HCT116 (cell line): ENCODE measurements around the gene ADAMTS13. TPM values are rescaled to one million over a fixed set of nuclear protein-coding genes. Genes with fewer than 3 reads are reported as not detected.

Source experiments
- ATAC-seq: fragments of 200-7000 bp; cut with Tn5 transposase; 2 replicates; pipeline ENCODE4 v1.9.1; 2020; ENCODE audit warnings: mild to moderate bottlenecking, moderate library complexity
- BruUV-seq: library from RNA; stranded (reverse); fragments of 400-500 nt; replicated peaks from 2 replicates; lab custom pipeline; 2021; lab: Mats Ljungman, UMichigan
- CTCF ChIA-PET: fragments of 300-600 bp; sonication (Branson Sonifier 250); formaldehyde crosslinking; loops from one replicate; lab custom pipeline; 2021; ENCODE audit warnings: antibody characterized with exemption; lab: Charles Lee
- POLR2A ChIA-PET: fragments of 300-600, 350-600 bp; sonication (Branson Sonifier 250); formaldehyde crosslinking; loops from one replicate; lab custom pipeline; 2021; ENCODE audit warnings: antibody characterized with exemption; lab: Charles Lee
- RAD21 ChIA-PET, 2 experiments: fragments of 300-600 bp; sonication (Branson Sonifier 250); formaldehyde crosslinking; loops; one replicate each; lab custom pipeline; 2023; ENCODE audit warnings: low total read pairs in 2 of 2; ENCODE audit not compliant: uncharacterized antibody in 2 of 2, unreplicated experiment in 2 of 2, low non-redundant PET in 1 of 2; lab: Charles Lee
- DNase-seq: peaks from one replicate; pipeline ENCODE4 v3.0.0-alpha.2; 2010; ENCODE audit warnings: low read depth, low spot score
- H2AFZ ChIP-seq: fragments of 200-600 bp; shearing (Covaris generic), sonication (generic); 2 replicates; pipeline ENCODE4 v1.6.1; 2017; ENCODE audit warnings: low read depth, mixed run types, mixed read lengths, antibody characterized with exemption, low read length; ENCODE audit not compliant: poor library complexity, severe bottlenecking
- H3K27ac ChIP-seq: 2 replicates; pipeline ENCODE4 v1.5.1; 2012; ENCODE audit warnings: low read depth, low read length
- H3K27me3 ChIP-seq: fragments of 200-600 bp; sonication (generic); 2 replicates; pipeline ENCODE4 v1.6.1; 2016; ENCODE audit warnings: mixed run types, low read length, mixed read lengths; ENCODE audit not compliant: insufficient read depth
- H3K36me3 ChIP-seq, 2 experiments: fragments of 200-500 bp in 1 of 2; fragments of 200-600 bp in 1 of 2; sonication (Bioruptor generic) in 1 of 2; sonication (generic) in 1 of 2; 2 replicates each; pipeline versions ENCODE4 v1.5.1 to v1.6.1; 2014 to 2016; ENCODE audit warnings: low read length in 2 of 2, inconsistent platforms in 1 of 2, mixed read lengths in 1 of 2, mixed run types in 1 of 2; ENCODE audit not compliant: insufficient read depth in 2 of 2, control insufficient read depth in 1 of 2
- H3K4me1 ChIP-seq, 2 experiments: fragments of 200-600 bp in 1 of 2; sonication (generic) in 1 of 2; 2 replicates each; pipeline versions ENCODE4 v1.5.1 to v1.6.1; 2012 to 2017; ENCODE audit warnings: low read length in 2 of 2, inconsistent platforms in 1 of 2, mild to moderate bottlenecking in 1 of 2, mixed read lengths in 1 of 2, mixed run types in 1 of 2, moderate library complexity in 1 of 2; ENCODE audit not compliant: insufficient read depth in 2 of 2, control insufficient read depth in 1 of 2
- H3K4me2 ChIP-seq: fragments of 200-600 bp; sonication (generic); 2 replicates; pipeline ENCODE4 v1.6.1; 2017; ENCODE audit warnings: mixed run types, low read length, mixed read lengths
- H3K4me3 ChIP-seq, 2 experiments: fragments of 200-600 bp in 1 of 2; sonication (generic) in 1 of 2; replicated peaks in 1 of 2; 2 replicates each; pipeline ENCODE4 v1.5.1; 2011 to 2016; ENCODE audit warnings: low read length in 2 of 2, control low read depth in 1 of 2, low read depth in 1 of 2, mild to moderate bottlenecking in 1 of 2, mixed read lengths in 1 of 2, mixed run types in 1 of 2
- H3K79me2 ChIP-seq: fragments of 200-600 bp; sonication (generic); 2 replicates; pipeline ENCODE4 v1.6.1; 2017; ENCODE audit warnings: mild to moderate bottlenecking, mixed run types, low read length, moderate library complexity, mixed read lengths; ENCODE audit not compliant: insufficient read depth
- H3K9ac ChIP-seq: fragments of 200-600 bp; sonication (generic); 2 replicates; pipeline ENCODE4 v1.6.1; 2016; ENCODE audit warnings: low read length, mixed read lengths
- H3K9me2 ChIP-seq: fragments of 200-600 bp; sonication (generic), shearing (Covaris generic); 2 replicates; pipeline ENCODE4 v1.6.1; 2017; ENCODE audit warnings: mixed run types, mild to moderate bottlenecking, moderate library complexity; ENCODE audit not compliant: insufficient read depth
- H3K9me3 ChIP-seq, 2 experiments: fragments of 200-500 bp in 1 of 2; fragments of 200-600 bp in 1 of 2; sonication (Bioruptor generic) in 1 of 2; sonication (generic) in 1 of 2; 2 replicates each; pipeline ENCODE4 v1.6.1; 2014 to 2017; ENCODE audit warnings: low read length in 2 of 2, mixed read lengths in 2 of 2, inconsistent platforms in 1 of 2, low read depth in 1 of 2, mild to moderate bottlenecking in 1 of 2, mixed run types in 1 of 2, moderate library complexity in 1 of 2; ENCODE audit not compliant: control insufficient read depth in 1 of 2, insufficient read depth in 1 of 2
- H4K20me1 ChIP-seq: fragments of 200-600 bp; sonication (generic), shearing (Covaris generic); 2 replicates; pipeline ENCODE4 v1.6.1; 2017; ENCODE audit warnings: mixed run types, mild to moderate bottlenecking, moderate library complexity; ENCODE audit not compliant: insufficient read depth
- ATF3 ChIP-seq: IDR thresholded peaks from 2 replicates; pipeline ENCODE4 v1.6.1; 2012
- CBX3 ChIP-seq: IDR thresholded peaks from 2 replicates; pipeline ENCODE4 v1.6.1; 2012; ENCODE audit warnings: low read depth
- CTCF ChIP-seq, 3 experiments: fragments of 200-600 bp in 1 of 3; sonication (generic) in 1 of 3; IDR thresholded peaks in 2 of 3; conservative IDR thresholded peaks in 1 of 3; 2 replicates each; pipeline ENCODE4 v1.5.1; 2012 to 2017; ENCODE audit warnings: low read depth in 2 of 3, low read length in 2 of 3, antibody characterized with exemption in 1 of 3, borderline replicate concordance in 1 of 3, control low read depth in 1 of 3, mild to moderate bottlenecking in 1 of 3, mixed read lengths in 1 of 3, mixed run types in 1 of 3, moderate library complexity in 1 of 3; ENCODE audit not compliant: insufficient read depth in 1 of 3
- ELF1 ChIP-seq: IDR thresholded peaks from 2 replicates; pipeline ENCODE4 v1.6.1; 2012; ENCODE audit warnings: low read depth, borderline replicate concordance
- EZH2phosphoT487 ChIP-seq: fragments of 200-600 bp; IDR thresholded peaks from 2 replicates; pipeline ENCODE4 v1.6.1; 2018; ENCODE audit warnings: antibody characterized with exemption, borderline replicate concordance
- FOSL1 ChIP-seq: IDR thresholded peaks from 2 replicates; pipeline ENCODE4 v1.6.1; 2012; ENCODE audit warnings: low read depth
- JUND ChIP-seq: IDR thresholded peaks from 2 replicates; pipeline ENCODE4 v1.6.1; 2012
- MAX ChIP-seq: IDR thresholded peaks from 2 replicates; pipeline ENCODE4 v1.6.1; 2012
- POLR2AphosphoS5 ChIP-seq: IDR thresholded peaks from 2 replicates; pipeline ENCODE4 v1.6.1; 2011; ENCODE audit warnings: mild to moderate bottlenecking, low read depth, low read length, moderate library complexity
- REST ChIP-seq: IDR thresholded peaks from 2 replicates; pipeline ENCODE4 v1.6.1; 2012; ENCODE audit warnings: low read depth
- SRF ChIP-seq: IDR thresholded peaks from 2 replicates; pipeline ENCODE4 v1.6.1; 2012; ENCODE audit warnings: low read depth
- TCF7L2 ChIP-seq: IDR thresholded peaks from 2 replicates; pipeline ENCODE4 v1.7.0; 2011; ENCODE audit warnings: borderline replicate concordance, inconsistent platforms; ENCODE audit not compliant: insufficient read depth, insufficient read length; ENCODE audit errors: extremely low read depth
- ZBTB33 ChIP-seq: IDR thresholded peaks from 2 replicates; pipeline ENCODE4 v1.6.1; 2011; ENCODE audit warnings: mild to moderate bottlenecking, low read length, moderate library complexity; ENCODE audit not compliant: insufficient replicate concordance; ENCODE audit errors: extremely low read depth
- ZFX ChIP-seq: fragments of 450-650 bp; IDR thresholded peaks from 2 replicates; pipeline ENCODE4 v1.6.1; 2017
- ZNF274 ChIP-seq: fragments of 200-500 bp; sonication (Bioruptor generic); IDR thresholded peaks from 2 replicates; pipeline ENCODE4 v1.6.1; 2014; ENCODE audit warnings: mild to moderate bottlenecking, low read depth, low read length, inconsistent platforms
- intact Hi-C: fragments of 100-400 bp; cut with micrococcal nuclease; formaldehyde crosslinking; loops from 2 replicates; pipeline ENCODE4 v1.10.0; 2022
- total RNA-seq: library from RNA; stranded (reverse); gene quantifications from one replicate; pipeline ENCODE4 v1.2.1, GENCODE V29; 2021; ENCODE audit not compliant: unreplicated experiment

Gene ADAMTS13
- total RNA-seq, 1 experiment from 2014 or later, result 9.2 TPM

- no peaks in the 10 kb centered on the region for H3K9me3 ChIP-seq
- TF ChIP-seq JUND (no peak), ELF1 (no peak), CBX3 (no peak), POLR2AphosphoS5 (no peak), FOSL1 (no peak), ZBTB33 (no peak), TCF7L2 (no peak), SRF (no peak), EZH2phosphoT487 (no peak), REST (no peak), ZNF274 (no peak), MAX (no peak), ZFX (no peak), CTCF (IDR thresholded peaks at IDR 0.05 in 2 of 3, conservative IDR thresholded peaks at IDR 0.05 in 1 of 3; ENCODE audit: borderline replicate concordance in 1 of 3, insufficient read depth in 1 of 3, low read depth in 2 of 3, low read length in 2 of 3) (no peak), ATF3 (no peak)
- TF ChIP-seq, all 23 proteins: peak for 0
- no peaks in the 10 kb centered on the region for H3K9me2 ChIP-seq
- H3K27ac ChIP-seq, result no peak overlapping the region
- BruUV-seq, result no TSS peak
- intact Hi-C loops, result no loop called here
- peaks cover 21% of the 10 kb centered on the region in 2 experiments for H3K4me1 ChIP-seq
- ATAC-seq (no peak), DNase-seq (no peak)
- ChIA-PET RAD21 (no interaction called here), CTCF (no interaction called here), POLR2A (no interaction called here)
- no peaks in the 10 kb centered on the region for H3K27me3 ChIP-seq
- no peaks in the 10 kb centered on the region for H3K36me3 ChIP-seq
- no peaks in the 10 kb centered on the region for H3K79me2 ChIP-seq
- H3K4me2 ChIP-seq, result no peak overlapping the region
- no peak overlapping the region for H2AFZ ChIP-seq
- H3K9ac ChIP-seq, result no peak overlapping the region
- H4K20me1 ChIP-seq, result no peaks in the 10 kb centered on the region
- H3K4me3 ChIP-seq, result no peak overlapping the region
These were observed 32.2 kb downstream of the ADAMTS13 start for GRCh38 chr9:133454325-133454724.
